ENCODE measurements around the gene KCNG2.

GRCh38 chr18:79904357-79905147 is 106.8 kb downstream of the KCNG2 start:
- TF ChIP-seq POLR2A (IDR thresholded peaks at IDR 0.05) (no peak), CTCF (IDR thresholded peaks at IDR 0.05) (no peak)
